Cardiac septum (tissue), 1 donor: Measurements from ENCODE around the gene DDC. TPM values are rescaled to one million over a fixed set of nuclear protein-coding genes. Genes with fewer than 3 reads are reported as not detected.
"Not testable (repeated sequence)": the region's sequence is repeated elsewhere in the genome, so short reads cannot be mapped to it uniquely, and the experiment has no call there.

Experiments used
- DNase-seq: peaks from one replicate; pipeline ENCODE4 v3.0.0-alpha.2; 2020; ENCODE audit warnings: low spot score
- intact Hi-C: fragments of 100-400 bp; cut with DNase I; formaldehyde crosslinking; loops from one replicate; pipeline ENCODE4 v1.14.0; 2022
- total RNA-seq: library from RNA; stranded (reverse); fragmentation: NEBNext Ultra II Directional; extraction: Animal tissue kit (Norgen Biotek cat#: 25700); gene quantifications from one replicate; pipeline ENCODE4 v1.2.1, GENCODE V29; 2021
- donor health status: DM: no; HTN: no; CAD: no.

Gene DDC
- total RNA-seq, 1 donor from 2014 or later, result not detected

DNA sequence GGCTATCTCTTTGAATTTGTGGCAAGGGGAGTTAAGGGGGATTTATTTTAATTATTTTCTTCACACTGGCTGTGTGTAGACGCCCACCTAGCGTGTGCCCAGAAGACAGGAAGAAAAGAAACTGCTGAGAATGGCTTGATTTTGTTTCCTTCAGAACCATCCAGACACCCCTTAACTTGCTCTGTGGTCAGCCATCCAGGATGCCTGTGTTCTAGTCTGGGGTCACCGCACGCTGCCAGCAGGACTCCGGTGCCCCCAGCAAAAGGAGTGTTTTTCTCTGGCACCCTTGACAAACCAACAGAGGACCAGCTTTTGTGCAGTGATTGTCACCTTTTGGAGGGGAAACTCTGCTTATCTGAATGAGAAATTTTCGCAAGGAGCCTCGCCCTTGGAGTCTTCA, 5.3 kb downstream of the DDC start:
- intact Hi-C loops, result no loop called here
- DNase-seq, result no peak

DNA sequence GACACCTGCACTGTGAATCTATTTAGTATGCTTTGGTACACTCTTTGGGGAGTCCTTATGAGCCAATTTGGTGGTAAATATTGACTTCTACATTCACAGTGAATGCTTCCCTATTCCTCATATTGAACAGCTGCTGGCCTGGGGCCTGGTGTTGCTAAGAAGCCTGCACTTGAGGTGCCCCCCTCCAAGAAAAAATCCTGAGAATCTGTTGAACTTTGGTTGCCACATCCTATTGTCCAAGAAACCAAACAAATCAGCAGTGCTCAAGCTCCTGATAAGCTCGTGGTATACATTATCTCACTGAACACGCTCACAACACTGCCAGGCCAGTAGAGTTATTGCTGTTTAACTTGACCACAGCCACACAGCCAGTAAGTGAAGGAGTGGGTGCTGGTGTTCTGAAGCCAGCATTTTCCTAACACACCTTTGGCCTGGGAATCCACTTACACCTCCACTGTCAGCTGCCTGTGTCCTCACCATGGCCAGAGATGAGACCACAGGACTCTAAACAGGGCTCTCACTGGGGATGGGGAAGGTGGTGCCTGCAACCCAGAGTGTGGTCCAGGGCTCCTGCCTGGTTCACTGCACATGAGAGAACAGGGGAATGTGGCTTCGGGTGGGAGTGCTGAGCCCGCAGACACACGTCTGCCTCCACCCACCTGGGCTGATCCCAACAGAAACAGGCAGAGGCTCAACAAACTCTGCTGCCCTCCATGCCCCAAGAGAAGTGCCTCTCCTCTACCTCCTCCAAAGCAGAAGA, 6.7 kb downstream of the DDC start:
- no peak for DNase-seq
- intact Hi-C loops, result no loop called here

DNA sequence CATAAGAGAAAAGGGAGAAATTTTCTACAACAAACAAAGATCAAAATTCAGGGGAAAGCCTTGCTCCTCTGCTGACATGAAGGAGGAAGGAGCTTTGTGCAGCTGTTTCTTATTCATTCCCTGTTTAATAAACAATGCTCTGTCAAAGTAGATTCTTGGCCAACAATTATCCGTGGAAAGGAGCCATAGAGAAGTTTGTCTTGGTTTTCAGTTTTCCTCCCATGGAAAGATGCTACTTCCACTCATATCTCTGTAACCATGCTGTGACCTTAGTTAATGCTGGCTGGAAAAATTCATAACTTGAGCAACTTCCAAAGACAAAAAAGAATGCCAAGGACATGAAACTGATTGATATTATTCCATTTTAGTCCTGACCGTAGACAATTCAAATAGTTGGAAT, 8.1 kb downstream of the DDC start:
- DNase-seq, result no peak
- intact Hi-C loops, result no loop called here

DNA sequence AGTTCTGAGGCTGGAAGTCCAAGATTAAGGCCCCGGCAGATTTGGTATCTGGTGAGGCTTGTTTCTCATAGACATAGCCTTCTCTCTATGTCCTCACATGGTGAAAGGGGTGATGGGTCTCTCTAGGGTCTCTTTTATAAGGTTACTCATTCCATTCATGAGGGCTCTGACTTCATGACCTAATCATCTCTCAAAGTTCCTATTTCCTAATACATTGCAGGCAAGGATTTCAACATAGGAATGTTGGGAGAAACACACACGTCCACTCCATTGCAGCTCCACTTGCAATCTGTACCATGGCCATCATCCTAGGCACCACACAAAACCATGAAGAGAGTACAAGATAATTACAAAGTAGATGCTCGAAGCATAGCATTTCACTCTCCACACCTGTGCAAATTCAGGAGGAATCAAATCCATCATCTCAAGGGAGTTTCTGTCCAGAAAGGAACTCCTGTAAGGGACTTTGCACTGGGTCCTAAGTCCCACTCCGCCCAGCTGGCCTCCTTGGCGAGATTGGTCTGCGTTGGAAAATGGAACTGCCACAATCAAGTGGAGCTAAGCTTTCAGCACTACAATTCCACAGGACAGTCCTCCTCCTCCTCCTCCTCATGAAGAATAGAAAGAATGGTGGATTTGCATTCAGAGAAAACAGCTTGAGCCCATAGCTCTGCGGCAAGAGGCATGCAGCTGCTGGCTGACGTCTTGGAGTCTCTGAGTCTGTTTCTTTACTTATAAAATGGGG, 8.8 kb downstream of the DDC start:
- intact Hi-C loops, result no loop called here
- DNase-seq, result no peak

DNA sequence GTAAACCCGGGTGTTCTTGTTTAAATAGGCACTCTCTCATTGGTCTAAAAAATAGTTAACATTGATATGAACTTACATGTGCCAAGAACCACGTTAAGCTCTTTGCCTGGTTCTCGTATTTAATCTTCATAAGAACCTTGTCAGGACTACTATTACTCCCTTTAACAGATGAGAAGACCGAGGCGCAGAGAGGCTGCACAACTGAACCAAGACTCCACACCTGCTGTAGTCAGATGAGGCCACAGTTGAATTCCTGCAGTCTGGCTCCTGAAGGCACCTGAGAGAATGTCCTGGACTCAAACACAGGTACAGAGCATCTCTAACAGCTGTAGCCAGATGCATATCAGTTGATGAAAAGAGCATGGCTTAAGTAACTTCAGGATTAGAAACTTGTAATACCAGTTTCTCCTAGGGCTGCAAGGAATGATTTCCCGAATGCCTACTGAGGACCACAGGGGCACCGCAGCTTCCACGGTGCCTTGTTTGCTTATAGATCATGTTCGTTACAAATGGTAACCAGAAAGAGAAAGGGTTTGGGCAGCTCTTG, 9.5 kb downstream of the DDC start:
- DNase-seq, result no peak
- intact Hi-C loops, result no loop called here

DNA sequence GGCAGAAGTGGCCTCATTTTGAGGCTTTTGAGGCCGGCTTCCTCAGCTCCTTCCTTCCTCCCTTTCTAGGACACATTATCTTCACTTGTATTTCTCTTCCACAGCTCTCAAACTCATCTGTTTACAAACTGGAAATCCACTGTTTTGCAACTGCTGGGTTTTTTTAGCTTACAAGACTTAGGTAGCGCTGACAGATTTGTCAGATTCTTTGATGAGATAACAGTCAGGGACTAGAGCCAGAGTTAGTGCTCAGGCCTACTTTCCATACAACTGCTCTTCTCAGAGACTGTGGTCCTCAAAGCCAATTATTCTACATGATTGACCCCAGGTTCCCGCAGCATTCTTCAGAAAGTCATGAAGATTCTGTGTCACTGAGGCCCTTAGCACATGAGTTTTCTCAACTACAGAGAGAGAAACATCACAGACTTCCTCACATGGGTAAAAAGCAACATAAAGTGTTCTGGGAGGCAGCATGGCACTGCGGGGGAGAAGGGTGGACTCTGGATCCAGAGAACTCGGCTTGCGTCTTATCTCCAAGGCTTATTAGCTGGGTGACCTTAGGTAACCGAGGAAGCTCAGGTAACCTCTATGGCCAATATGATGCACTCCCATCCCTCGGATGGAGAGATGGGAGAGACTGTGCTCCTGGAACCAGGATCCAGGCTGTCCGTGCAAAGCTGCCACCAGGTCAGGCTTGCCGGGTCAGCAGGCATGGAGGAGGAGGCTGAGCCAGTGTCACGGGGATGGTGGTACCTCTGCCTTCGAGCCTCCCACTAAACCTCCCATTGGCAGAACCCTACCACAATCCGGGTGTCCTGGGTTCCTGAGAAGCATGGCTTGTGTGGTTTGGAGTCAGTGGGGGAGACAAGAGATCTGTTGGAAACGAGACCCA, 10.5 kb downstream of the DDC start:
- intact Hi-C loops, result no loop called here
- DNase-seq, result peak; percentile 67

DNA sequence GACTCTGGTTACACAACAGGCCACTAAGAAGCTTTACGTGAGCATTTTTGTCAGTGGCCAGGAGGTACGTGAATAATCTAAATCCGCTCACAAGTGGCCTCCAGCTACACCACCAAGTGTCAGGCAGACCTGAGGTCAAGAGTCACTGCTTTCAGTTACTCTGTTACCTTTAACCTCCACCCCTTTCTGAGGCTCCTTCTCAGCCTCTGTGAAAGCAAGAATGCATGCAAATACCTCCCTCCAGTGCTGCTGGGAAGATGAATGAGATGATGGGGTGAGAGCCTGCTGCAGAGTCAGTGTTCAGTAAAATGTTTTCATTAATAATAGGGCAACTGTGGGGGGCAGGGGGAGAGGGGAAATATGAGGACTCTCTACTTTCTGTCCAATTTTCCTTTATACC, 11.2 kb downstream of the DDC start:
- intact Hi-C loops, result no loop called here

DNA sequence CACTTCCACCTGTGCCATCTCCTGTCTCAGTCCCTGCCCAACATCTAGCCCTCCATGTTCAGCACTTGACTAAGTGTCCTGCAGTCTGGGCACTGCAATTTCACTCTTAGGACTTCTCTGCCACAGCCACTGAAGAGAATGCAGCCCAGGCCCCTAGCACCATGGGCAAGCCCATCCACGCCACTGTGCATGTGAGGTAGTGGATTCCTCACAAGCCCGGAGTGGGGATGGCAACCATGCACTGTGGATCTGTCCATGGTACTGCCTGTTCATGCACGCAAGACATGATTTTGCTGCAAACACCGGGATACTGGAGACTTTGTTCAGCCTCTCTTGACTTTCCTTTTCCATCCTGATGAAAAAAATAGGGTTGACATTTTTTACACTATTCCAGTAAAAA, 12.3 kb downstream of the DDC start:
- DNase-seq, result no peak
- intact Hi-C loops, result no loop called here

More for the DNA sequence above, 11.2 kb downstream of the DDC start:
- DNase-seq, result no peak

DNA sequence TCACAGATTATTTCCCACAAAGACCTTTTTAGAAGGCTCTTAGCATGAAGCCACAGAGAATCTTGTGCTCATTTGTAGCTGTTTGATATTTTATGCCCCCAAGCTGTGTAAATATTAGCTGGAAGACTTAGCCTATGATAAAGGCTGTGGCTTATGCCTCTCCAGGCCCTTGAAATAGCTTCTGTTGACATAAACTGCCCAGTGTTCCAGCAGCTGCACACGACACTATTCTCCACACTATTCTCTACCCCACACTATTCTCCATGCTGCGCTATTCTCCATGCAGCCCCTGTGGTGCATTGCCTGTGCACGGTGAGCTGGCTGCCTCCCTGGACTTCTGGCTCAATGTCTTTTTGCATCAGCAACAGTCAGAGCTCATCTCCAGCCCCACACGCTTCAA, 13.1 kb downstream of the DDC start:
- intact Hi-C loops, result no loop called here
- peak; percentile 61 for DNase-seq

DNA sequence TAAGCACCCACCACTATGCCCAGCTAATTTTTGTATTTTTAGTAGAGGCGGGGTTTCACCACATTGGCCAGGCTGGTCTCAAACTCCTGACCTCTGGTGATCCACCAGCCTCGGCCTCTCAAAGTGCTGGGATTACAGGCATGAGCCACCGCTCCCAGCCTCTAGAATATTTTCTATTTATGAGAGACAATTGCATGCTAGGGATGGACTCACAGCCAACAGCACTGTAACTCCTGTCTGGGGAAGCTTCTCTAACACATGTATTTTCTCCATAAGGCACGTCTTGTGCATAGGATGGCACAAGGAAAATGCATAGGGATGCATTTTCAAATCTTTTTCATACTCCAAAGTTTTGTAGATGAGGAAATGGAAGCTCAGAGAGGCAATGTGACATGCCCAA, 19.6 kb downstream of the DDC start:
- intact Hi-C loops, DNase-seq: not testable (repeated sequence)

DNA sequence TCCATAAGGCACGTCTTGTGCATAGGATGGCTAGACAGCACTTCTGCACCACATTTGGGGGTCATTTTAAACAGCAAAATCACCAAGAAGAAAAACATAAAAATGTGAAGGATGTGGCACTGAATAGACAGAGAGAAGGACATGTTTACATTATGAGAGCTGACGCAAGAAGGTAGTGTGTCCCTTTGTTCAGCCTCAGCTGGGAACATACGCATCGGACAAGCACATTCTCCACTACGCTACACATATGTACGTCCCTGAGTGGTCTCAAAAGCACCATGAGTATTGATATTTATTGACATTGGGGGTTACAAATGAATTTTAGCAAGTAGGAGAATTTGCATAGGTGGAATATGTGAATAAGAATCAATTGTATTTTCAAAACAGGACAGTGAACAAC, 20.2 kb downstream of the DDC start:
- intact Hi-C loops, result no loop called here
- no peak for DNase-seq

DNA sequence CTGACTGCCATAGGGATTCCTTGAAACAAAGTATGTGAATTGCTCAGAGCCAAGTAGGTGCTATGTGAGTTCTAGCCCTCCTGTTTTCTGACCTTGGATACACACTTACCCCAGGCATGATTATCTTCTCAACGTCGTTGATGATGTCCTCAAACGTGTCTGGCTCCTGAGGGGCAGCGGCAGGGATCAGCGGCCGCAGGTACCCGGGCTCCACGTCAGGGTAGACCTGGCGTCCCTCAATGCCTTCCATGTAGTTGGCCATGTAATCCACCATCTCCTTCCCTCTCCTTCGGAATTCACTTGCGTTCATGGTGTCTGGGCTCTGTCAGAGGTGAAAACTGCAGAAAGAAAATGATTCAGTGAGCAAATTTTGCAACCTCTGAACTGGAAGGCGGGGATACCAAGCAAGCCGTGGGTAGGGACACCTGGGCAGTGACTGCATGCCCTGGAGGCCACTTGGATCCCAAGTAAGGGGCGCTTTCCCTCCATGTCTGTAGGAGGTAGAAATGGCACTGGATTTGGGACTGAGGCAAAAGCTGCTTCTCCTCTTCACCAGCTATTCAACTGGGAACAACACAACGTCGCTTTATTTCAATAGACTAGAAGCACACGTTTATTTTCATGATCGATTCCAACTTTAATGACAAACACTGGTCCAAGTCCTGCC, 21.3 kb downstream of the DDC start:
- intact Hi-C loops, result no loop called here
- DNase-seq, result peak; percentile 61

DNA sequence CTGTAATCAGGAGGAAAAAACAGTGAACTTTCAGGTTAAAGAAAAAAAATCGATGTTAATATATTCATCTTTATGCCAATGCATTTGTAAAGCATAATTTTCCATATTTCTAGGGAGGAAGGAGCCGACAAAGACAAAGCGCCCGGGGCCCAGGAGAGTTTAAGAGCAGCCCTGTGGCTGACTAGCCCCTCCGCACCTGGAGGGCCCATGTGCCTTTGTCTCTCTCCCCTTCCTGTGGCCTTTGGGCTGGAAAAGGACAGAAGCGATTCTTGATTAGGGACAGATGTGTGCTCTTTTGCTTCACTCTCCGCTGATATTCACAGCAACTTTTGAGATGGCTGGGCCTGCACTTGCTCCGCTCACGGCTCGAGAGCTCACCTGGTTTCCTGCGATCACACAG, 23.1 kb downstream of the DDC start:
- no peak for DNase-seq
- intact Hi-C loops, result no loop called here

DNA sequence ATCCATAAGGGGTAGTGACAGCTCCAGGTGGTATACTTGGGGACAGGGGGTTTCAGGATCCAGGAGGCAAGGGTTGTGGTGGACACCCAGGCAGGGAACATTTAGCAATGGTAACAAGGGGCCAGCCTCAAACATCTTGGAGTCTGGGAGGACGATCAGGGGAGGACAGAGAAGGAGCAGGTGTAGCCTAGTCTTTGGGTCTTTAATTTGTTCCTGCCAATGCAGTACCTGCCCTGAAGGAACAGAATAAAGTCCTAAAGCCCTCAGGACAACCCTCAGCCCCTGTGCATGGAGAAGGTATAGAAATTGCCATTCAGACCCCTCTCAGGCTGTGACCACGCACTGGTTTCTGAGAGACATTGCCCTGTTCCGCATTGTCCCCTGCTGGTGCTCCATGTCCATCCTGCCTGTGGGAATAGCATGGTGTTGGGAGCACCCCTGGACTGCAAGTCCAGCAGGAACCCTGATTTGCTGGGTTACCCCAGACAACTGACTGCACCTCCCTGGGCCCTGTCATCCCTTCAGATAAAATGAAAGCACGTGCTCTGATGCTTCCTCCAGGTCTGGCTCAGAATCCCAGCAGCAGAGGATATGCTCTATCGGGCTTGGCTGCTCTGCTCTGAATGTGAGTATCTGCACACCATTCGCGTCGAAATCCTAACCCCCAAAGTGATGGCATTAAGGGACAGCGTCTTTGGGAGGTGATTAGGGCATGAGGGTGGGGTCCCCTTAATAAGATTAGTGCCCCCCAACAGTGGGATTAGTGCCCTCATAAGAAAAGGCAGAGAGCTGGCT, 24.2 kb downstream of the DDC start:
- intact Hi-C loops, result no loop called here

DNA sequence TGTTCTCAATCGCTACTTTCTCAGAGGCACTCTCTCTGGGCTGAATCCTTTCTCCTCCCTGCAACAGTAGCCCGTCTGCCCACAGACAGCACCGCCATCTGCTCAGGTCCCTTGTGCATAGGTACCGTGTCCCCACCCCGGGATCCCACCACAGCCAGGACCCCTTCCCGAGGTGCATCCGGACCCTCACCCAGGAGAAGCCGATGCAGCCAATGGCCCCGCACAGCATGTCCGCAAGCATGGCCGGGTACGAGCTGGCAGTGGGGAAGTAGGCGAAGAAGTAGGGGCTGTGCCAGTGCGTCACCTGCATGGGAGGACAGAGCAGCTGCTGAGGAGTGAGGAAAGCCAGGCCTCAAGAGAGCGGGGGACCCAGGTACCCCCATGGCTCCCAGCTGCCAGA, 25.5 kb downstream of the DDC start:
- intact Hi-C loops, result no loop called here
- DNase-seq, result peak; percentile 68

More for the DNA sequence above, 24.2 kb downstream of the DDC start:
- DNase-seq, result no peak

DNA sequence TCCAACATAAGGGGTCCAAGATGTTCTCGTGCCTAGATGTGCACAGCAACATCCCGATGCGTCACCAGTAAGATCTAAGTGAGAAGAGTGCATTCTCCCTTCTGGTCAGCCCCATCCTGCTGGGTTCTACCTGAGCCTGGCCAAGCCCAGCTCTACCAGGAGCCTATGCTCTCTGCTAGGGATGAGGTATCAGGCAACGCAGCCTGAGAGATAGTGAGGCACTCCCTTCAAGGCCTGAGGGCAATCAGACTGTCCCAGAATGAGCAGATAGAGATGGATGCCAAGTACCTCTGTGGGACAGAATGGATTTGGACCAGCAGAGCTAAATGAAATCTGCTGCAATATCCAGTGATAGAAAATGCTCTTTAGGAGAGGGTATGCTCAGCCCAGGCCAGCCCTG, 26.7 kb downstream of the DDC start:
- DNase-seq, result no peak
- intact Hi-C loops, result no loop called here

DNA sequence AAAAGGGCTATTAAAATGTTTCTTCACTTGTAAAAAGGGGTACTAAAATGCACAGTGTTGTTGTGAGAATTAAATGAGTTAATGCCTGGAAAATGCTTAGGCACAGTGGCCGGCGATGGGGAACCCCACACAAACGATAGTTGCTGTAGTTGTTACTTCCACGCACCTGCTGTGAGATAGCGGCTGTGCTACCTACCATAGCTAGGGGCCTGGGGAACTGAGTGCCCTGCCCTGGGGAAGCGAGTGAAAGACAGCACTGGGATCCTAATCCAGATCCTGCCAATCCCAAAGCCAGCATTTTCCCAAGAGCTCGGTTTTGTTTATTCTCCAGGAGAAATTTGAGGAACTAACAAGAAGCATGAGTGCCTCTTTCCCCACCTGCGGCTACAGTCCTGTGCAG, 27.8 kb downstream of the DDC start:
- no peak for DNase-seq
- intact Hi-C loops, result no loop called here

DNA sequence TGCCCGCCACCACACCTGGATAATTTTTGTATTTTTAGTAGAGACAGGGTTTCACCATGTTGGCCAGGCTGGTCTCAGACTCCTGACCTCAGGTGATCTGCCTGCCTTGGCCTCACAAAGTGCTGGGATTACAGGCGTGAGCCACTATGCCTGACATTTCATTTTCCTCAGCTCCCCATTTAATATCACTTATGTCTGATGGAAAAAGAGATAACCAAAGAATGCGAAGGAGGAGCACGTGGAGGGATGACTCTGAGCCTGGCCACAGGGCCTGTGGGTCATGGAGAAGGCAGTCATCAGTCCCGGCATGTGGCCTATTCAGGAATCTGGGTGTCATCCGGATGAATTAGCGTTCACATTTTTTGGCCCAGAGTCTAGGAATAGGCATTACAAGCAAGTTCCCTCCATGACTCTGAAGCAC, 29.9 kb downstream of the DDC start:
- intact Hi-C loops, result not testable (repeated sequence)
- DNase-seq, result peak; percentile 68
